PC-3 (cell line): ENCODE data around the gene HUS1. TPM values are rescaled to one million over a fixed set of nuclear protein-coding genes. Genes with fewer than 3 reads are reported as not detected.

Experiments used
- ATAC-seq: fragments of 200-7000 bp; cut with Tn5 transposase; 2 replicates; pipeline ENCODE4 v1.9.1; 2020; ENCODE audit warnings: mild to moderate bottlenecking, moderate library complexity
- BruUV-seq: library from RNA; stranded (reverse); fragments of 400-500 nt; replicated peaks from 2 replicates; lab custom pipeline; 2021; lab: Mats Ljungman, UMichigan
- CTCF ChIA-PET: fragments of 300-600 bp; sonication (Branson Sonifier 250); formaldehyde crosslinking; loops from one replicate; lab custom pipeline; 2022; ENCODE audit warnings: antibody characterized with exemption; lab: Charles Lee
- POLR2A ChIA-PET: fragments of 300-600 bp; sonication (Branson Sonifier 250); formaldehyde crosslinking; loops from one replicate; lab custom pipeline; 2022; ENCODE audit warnings: antibody characterized with exemption; ENCODE audit not compliant: unreplicated experiment; lab: Charles Lee
- DNase-seq: peaks from one replicate; pipeline ENCODE4 v3.0.0-alpha.2; 2015
- H2AFZ ChIP-seq: fragments of 300-600 bp; sonication (generic); 2 replicates; pipeline ENCODE4 v1.6.0; 2016; ENCODE audit warnings: antibody characterized with exemption, low read length
- H3F3A ChIP-seq: fragments of 300-600 bp; sonication (generic); one replicate; pipeline ENCODE4 v1.6.0; 2017; ENCODE audit warnings: antibody characterized with exemption, low read length, control low read depth, mild to moderate bottlenecking; ENCODE audit not compliant: unreplicated experiment
- H3K27ac ChIP-seq: fragments of 300-600 bp; sonication (generic); 2 replicates; pipeline ENCODE4 v1.5.1; 2016; ENCODE audit warnings: mild to moderate bottlenecking, low read length
- H3K27me3 ChIP-seq: fragments of 300-600 bp; sonication (generic); 2 replicates; pipeline ENCODE4 v1.6.1; 2016; ENCODE audit warnings: low read length, mixed read lengths
- H3K36me3 ChIP-seq: fragments of 300-600 bp; sonication (generic); 2 replicates; pipeline ENCODE4 v1.6.1; 2016; ENCODE audit warnings: low read depth, mixed run types, low read length, mixed read lengths
- H3K4me1 ChIP-seq: fragments of 300-600 bp; sonication (generic); 2 replicates; pipeline ENCODE4 v1.5.1; 2016; ENCODE audit warnings: low read length; ENCODE audit not compliant: insufficient read depth
- H3K4me2 ChIP-seq: fragments of 300-600 bp; sonication (generic); 2 replicates; pipeline ENCODE4 v1.6.0; 2016; ENCODE audit warnings: low read length
- H3K4me3 ChIP-seq: fragments of 300-600 bp; sonication (generic); 2 replicates; pipeline ENCODE4 v1.5.1; 2016; ENCODE audit warnings: mild to moderate bottlenecking, low read length, mixed read lengths
- H3K79me2 ChIP-seq: fragments of 300-600 bp; sonication (generic); 2 replicates; pipeline ENCODE4 v1.6.1; 2017; ENCODE audit warnings: low read length, mixed read lengths
- H3K9ac ChIP-seq: fragments of 300-600 bp; sonication (generic); 2 replicates; pipeline ENCODE4 v1.6.0; 2016; ENCODE audit warnings: mild to moderate bottlenecking, low read length
- H3K9me2 ChIP-seq: fragments of 300-600 bp; sonication (generic); replicated peaks from 2 replicates; pipeline ENCODE4 v1.6.1; 2016; ENCODE audit warnings: mixed run types, low read length, mixed read lengths
- H3K9me3 ChIP-seq: fragments of 300-600 bp; sonication (generic); 2 replicates; pipeline ENCODE4 v1.6.1; 2016; ENCODE audit warnings: low read length, mixed read lengths
- H4K20me1 ChIP-seq: fragments of 300-600 bp; sonication (generic); 2 replicates; pipeline ENCODE4 v1.6.1; 2016; ENCODE audit warnings: low read length, mixed read lengths
- CTCF ChIP-seq: fragments of 300-600 bp; sonication (generic); conservative IDR thresholded peaks from 2 replicates; pipeline ENCODE4 v1.5.1; 2017; ENCODE audit warnings: antibody characterized with exemption, low read depth, mild to moderate bottlenecking, low read length
- EZH2 ChIP-seq: fragments of 300-600 bp; sonication (generic); IDR thresholded peaks from one replicate; pipeline ENCODE4 v1.6.1; 2017; ENCODE audit warnings: antibody characterized with exemption, mild to moderate bottlenecking, low read length; ENCODE audit not compliant: unreplicated experiment
- EZH2phosphoT487 ChIP-seq: fragments of 300-600 bp; sonication (generic); IDR thresholded peaks from 2 replicates; pipeline ENCODE4 v1.6.1; 2018; ENCODE audit warnings: mild to moderate bottlenecking, antibody characterized with exemption, low read length, borderline replicate concordance
- intact Hi-C: fragments of 100-400 bp; cut with micrococcal nuclease; formaldehyde crosslinking; loops from 2 replicates; pipeline ENCODE4 v1.9.0; 2023
- total RNA-seq: library from RNA; depleted of rRNA; stranded (reverse); fragments of >200 nt; gene quantifications from 2 replicates; pipeline ENCODE4 v1.2.3, GENCODE V29; 2014

Gene HUS1
- total RNA-seq, 1 experiment from 2014 or later: 23.2 TPM

GRCh38 chr7:47937065-47937687 is 42.2 kb downstream of the HUS1 start:
- H2AFZ ChIP-seq: no peak overlapping the region
- H3K9me3 ChIP-seq: no peaks in the 10 kb centered on the region
- DNase-seq (no peak), ATAC-seq (no peak)
- H3K9me2 ChIP-seq: no peaks in the 10 kb centered on the region
- no peak overlapping the region for H3K9ac ChIP-seq
- no peaks in the 10 kb centered on the region for H3K27me3 ChIP-seq
- TF ChIP-seq CTCF (no peak), EZH2phosphoT487 (no peak), EZH2 (no peak)
- H3K4me3 ChIP-seq: no peak overlapping the region
- no TSS peak for BruUV-seq
- intact Hi-C loops: loop anchor here (5.0 kb wide), 1 partner anchor 120 kb away; no protein-coding TSS in a partner anchor
- no peaks in the 10 kb centered on the region for H3K79me2 ChIP-seq
- no peaks in the 10 kb centered on the region for H3K36me3 ChIP-seq
- CTCF ChIA-PET: no interaction called here
- H4K20me1 ChIP-seq: no peaks in the 10 kb centered on the region
- H3K4me1 ChIP-seq: peaks cover 14% of the 10 kb centered on the region
- no peaks in the 10 kb centered on the region for H3F3A ChIP-seq
- H3K4me2 ChIP-seq: no peak overlapping the region
- POLR2A ChIA-PET: interaction anchor here (0.5 kb wide), 2 partner anchors 45 to 1661 kb away, joined by 3 read pairs; no protein-coding TSS in a partner anchor
- H3K27ac ChIP-seq: no peak overlapping the region

GRCh38 chr7:47936323-47936722 is 43.1 kb downstream of the HUS1 start:
- no TSS peak for BruUV-seq
- no peak for DNase-seq
- Histone ChIP-seq H2AFZ (no peak overlapping the region), H4K20me1 (no peaks in the 10 kb centered on the region), H3F3A (no peaks in the 10 kb centered on the region), H3K9ac (no peak overlapping the region), H3K4me2 (no peak overlapping the region), H3K36me3 (no peaks in the 10 kb centered on the region), H3K4me3 (no peak overlapping the region), H3K27ac (no peak overlapping the region), H3K9me2 (no peaks in the 10 kb centered on the region), H3K79me2 (no peaks in the 10 kb centered on the region), H3K9me3 (no peaks in the 10 kb centered on the region), H3K27me3 (no peaks in the 10 kb centered on the region), H3K4me1 (peaks cover 6% of the 10 kb centered on the region)
- no peak for ATAC-seq
- POLR2A ChIA-PET: no interaction called here
- TF ChIP-seq EZH2phosphoT487 (no peak), CTCF (no peak), EZH2 (no peak)
- intact Hi-C loops: loop anchor here (5.0 kb wide), 1 partner anchor 119 kb away; no protein-coding TSS in a partner anchor
- CTCF ChIA-PET: no interaction called here

GRCh38 chr7:47935336-47935735 is 44.1 kb downstream of the HUS1 start:
- no peaks in the 10 kb centered on the region for H3K36me3 ChIP-seq
- no peak overlapping the region for H2AFZ ChIP-seq
- ATAC-seq (no peak), DNase-seq (no peak)
- H4K20me1 ChIP-seq: no peaks in the 10 kb centered on the region
- no peaks in the 10 kb centered on the region for H3K9me2 ChIP-seq
- ChIA-PET POLR2A (no interaction called here), CTCF (no interaction called here)
- H3K4me3 ChIP-seq: no peak overlapping the region
- BruUV-seq: no TSS peak
- H3K4me1 ChIP-seq: no peaks in the 10 kb centered on the region
- TF ChIP-seq EZH2phosphoT487: no peak
- no peak for TF ChIP-seq EZH2
- no peak for TF ChIP-seq CTCF
- no peak overlapping the region for H3K4me2 ChIP-seq
- H3K9ac ChIP-seq: no peak overlapping the region
- H3K27ac ChIP-seq: no peak overlapping the region
- H3K27me3 ChIP-seq: no peaks in the 10 kb centered on the region
- H3K79me2 ChIP-seq: no peaks in the 10 kb centered on the region
- intact Hi-C loops: loop anchor here (5.0 kb wide), 1 partner anchor 118 kb away; no protein-coding TSS in a partner anchor
- no peaks in the 10 kb centered on the region for H3F3A ChIP-seq
- H3K9me3 ChIP-seq: no peaks in the 10 kb centered on the region
